HG02678 (cell line): Measurements from ENCODE around the gene ASAH2.
"Not testable (repeated sequence)": the region's sequence is repeated elsewhere in the genome, so short reads cannot be mapped to it uniquely, and the experiment has no call there.

Experiments
- ATAC-seq: cut with Tn5 transposase; IDR thresholded peaks from one replicate; pipeline ENCODE4 v1.9.1; 2021; ENCODE audit warnings: mild to moderate bottlenecking, moderate library complexity; ENCODE audit not compliant: unreplicated experiment

ASAH2 gene

GRCh38 chr10:50260791-50261281 lies 9.5 kb upstream of the ASAH2 start:
- ATAC-seq, result peak; percentile 98

- no peak for ATAC-seq
Measured at GRCh38 chr10:50254479-50254878, 3.2 kb upstream of the ASAH2 start.

GRCh38 chr10:50250096-50250854 lies 1.0 kb downstream of the ASAH2 start:
- ATAC-seq, result no peak

DNA sequence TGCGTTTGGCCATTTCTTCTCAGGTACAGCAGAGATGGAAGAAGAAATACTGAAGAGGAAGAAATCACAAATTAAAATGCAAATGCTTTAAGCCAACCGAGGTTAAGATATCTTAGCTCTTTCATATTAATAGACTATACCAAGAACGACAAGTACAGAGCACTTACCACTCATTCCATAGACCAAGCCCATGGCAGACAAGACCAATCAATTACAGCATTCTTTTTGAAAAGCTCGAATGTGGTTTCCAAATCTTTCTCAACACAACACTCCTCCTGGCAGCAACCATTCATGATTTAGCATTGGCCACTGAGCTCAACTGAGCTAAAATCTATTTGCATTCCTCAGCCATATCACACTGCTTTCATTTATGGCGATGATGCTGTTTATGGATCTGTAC lies 2.7 kb downstream of the ASAH2 start:
- ATAC-seq, result no peak

- ATAC-seq, result no peak
Measured at GRCh38 chr10:50248062-50248461, 3.3 kb downstream of the ASAH2 start.

- no peak for ATAC-seq
Measured at GRCh38 chr10:50244201-50244600, 7.1 kb downstream of the ASAH2 start.

DNA sequence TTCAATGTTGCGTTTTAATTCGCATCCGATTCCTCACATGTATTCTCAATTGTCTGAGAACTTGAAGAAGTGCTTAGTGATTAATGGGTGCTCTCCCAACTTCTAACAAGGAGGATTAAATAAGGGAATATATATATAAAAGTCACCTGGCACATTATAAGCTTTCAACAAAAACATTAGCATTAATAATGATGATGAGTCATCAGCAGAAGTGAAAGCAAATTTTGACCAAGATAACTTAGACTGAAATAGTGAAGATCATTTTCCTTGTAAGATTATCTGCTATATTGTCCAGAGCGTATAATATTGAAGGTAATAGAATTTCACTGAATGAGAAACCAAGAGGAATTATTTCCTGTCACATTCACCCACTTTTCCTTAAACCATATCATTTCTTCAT lies 8.5 kb downstream of the ASAH2 start:
- ATAC-seq, result no peak

DNA sequence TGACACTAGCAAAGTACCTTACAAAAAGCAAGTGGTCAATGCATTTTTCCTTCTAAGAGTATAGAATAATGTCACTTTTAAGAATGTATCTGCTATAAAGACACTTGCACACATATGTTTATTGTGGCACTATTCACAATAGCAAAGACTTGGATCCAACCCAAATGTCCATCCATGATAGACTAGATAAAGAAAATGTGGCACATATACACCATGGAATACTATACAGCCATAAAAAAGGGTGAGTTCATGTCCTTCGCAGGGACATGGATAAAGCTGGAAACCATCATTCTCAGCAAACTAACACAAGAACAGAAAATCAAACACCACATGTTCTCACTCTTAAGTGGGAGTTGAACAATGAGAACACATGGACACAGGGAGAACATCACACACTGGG lies 9.8 kb downstream of the ASAH2 start:
- ATAC-seq, result not testable (repeated sequence)

DNA sequence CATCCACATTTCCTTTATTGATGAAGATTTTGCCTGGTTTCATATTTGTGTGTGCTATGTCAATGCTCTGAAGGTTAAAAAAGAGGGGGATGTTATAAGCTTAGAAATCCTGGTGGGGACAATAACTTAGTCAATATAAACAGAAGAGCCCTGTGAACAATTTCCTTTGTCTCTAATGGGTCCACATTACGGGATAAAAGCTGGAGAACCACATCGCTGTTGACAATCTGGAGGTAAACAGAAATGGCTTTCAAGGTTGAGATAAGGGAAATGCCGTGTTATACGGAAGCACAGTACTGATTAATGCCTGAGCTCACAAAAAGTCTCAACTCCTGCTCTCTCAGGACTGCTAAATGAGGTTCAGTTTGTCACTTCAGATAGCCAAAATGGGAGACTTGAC lies 16.8 kb downstream of the ASAH2 start:
- no peak for ATAC-seq

GRCh38 chr10:50232261-50232639 lies 19.1 kb downstream of the ASAH2 start:
- no peak for ATAC-seq

DNA sequence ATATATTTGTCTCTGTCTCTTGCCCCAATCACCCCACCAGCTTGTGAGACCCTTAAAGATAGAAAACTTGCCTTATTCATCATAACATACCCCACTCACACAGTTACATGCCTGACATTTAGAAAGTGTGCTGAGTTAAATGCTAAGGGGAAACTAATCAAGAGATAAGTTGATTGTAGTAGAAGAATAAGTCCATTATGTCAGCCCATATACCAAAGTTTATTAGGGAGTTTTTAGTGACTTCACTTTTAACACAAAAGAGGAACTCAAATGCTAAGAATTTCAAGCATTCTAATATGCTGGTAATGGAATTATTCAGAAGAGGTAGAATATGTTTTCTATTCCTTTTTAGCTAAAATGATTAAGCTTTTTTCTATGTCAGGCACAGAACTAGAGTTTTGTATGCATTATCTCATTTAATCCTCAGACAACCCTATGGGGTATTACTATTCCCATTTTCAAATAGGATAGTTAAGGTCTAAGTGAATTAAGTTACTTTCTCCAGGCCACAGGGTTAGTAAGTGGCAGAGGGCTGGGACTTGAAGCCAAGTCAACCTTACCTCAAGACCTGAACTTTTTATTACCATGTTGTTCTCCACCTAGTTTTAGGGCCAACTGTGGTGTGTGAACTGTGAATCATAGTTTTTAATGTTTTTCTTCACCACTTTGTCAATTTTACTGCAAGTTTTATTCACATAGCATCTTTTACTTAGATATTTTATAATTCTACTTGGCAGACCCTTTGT lies 19.6 kb downstream of the ASAH2 start:
- ATAC-seq, result peak; percentile 64

GRCh38 chr10:50229460-50229859 lies 21.9 kb downstream of the ASAH2 start:
- ATAC-seq, result no peak

DNA sequence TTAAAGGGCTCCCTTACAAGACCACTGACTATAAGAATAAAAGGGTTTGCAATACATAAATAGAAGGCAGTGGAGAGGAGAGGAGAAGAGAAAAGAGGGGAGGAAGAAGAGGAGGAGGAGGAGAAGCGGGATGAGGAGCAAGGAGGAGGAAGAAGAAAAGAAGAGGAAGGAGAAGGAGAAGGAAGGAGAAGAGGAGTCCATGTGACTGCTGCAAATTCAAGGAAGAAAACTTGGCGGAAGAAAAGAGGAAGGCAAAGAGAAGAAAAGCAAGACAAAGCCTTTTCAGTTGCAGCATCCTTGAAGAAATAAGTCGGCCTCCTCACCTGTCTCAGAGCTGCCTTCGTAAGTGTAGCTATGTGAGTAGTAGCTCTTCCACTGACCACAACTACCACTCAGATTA lies 22.6 kb downstream of the ASAH2 start:
- no peak for ATAC-seq

DNA sequence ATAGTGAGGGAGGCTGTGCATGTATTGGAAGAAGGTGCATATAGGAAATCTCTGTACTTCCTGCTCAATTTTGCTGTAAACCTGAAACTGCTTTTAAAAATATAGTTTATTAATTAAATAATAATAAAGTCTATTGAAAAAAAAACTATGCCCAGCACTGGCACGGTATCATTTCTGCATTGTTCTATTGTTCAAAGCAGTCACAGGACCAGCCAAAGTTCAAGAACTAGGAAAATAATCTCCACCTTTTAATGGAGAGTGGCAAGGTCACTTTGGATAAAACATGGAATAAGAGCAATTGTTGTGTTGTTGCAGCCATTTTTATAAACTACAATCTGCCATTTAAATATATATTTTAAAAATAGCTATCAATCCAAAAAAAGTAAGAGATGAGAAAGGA lies 24.7 kb downstream of the ASAH2 start:
- no peak for ATAC-seq

DNA sequence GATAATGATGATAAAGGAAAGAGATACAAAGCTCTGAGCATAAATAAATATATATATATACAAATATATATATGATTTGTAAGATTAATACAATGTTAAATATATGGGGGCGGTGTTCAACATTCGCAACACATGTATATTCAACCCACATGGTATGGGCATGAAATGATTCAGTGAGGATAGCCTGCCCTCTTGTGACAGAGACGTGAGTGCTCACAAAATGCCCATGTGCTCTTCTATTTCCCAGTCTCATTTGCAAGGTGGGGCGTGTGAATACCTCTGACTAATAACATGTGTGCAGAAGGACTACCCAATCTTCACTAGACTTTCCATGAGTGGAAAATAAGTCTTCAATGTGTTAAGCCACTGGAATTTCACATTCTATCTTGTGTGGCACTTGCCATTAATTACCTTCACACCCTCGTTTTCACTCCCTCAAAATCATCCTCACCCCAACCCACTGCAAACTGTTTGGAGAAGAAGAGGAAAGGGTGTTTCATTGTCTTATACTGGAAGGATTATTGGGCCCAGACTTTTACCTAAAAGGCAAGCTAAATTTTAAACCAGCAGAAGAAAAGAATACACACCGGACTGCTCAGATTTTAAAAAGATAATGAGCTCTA lies 26.9 kb downstream of the ASAH2 start:
- peak; percentile 95 for ATAC-seq

GRCh38 chr10:50222199-50222598 lies 29.1 kb downstream of the ASAH2 start:
- no peak for ATAC-seq

DNA sequence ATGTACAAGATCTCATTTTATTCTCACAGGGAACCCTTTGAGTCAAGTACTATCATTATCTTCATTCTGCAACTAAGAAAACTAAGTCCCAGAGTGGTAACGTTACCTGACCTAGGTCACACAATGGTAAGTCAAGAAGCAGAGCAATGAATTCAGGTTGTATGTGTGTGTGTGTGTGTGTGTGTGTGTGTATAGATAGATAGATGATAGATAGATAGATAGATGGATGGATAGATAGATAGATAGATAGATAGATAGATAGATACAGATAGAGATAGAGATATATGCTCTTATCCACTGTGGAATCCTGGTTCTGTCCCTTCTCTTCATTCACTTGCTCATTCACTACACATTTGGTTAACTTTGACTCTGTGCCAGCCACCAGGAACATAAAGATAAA lies 29.8 kb downstream of the ASAH2 start:
- no peak for ATAC-seq

- no peak for ATAC-seq
Measured at GRCh38 chr10:50219646-50220045, 31.7 kb downstream of the ASAH2 start.

DNA sequence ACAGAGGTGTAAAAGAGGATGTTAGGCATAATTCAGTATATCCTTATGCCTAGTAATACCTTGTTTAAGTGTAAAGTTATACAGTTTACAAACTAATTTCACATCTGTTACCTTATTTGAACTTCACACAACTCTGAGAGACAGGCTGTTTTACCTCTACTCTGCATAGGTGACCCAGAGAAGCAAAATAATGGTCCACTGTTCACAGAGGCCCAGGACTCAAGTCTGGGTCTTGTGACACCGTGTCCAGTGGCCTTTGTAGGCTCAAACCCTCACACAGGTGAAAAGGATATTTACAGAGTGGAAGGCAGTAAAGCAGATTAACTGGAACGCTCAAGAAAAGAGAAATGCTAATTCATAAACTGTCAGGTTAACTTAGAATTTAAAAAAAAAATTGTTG lies 32.1 kb downstream of the ASAH2 start:
- ATAC-seq, result no peak

DNA sequence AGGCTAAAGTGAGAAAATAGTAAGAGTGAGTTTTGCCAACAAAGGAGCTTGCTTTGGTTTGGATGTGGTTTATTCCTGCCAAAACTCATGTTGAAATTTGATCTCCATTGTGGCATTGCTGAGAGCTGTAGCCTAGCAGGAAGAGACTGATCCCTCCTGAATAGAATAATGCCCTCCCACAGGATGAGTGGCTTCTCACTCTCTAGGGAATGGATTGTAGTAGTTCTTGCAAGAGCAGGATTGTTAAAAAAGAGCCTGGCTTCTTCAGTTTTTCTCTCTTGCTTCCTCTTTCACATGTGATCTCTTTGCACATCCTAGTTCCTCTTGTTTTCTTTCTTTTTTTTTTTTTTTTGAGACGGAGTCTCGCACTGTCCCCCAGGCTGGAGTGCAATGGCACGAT lies 34.4 kb downstream of the ASAH2 start:
- ATAC-seq, result no peak

- ATAC-seq, result no peak
Measured at GRCh38 chr10:50216418-50216817, 34.9 kb downstream of the ASAH2 start.

DNA sequence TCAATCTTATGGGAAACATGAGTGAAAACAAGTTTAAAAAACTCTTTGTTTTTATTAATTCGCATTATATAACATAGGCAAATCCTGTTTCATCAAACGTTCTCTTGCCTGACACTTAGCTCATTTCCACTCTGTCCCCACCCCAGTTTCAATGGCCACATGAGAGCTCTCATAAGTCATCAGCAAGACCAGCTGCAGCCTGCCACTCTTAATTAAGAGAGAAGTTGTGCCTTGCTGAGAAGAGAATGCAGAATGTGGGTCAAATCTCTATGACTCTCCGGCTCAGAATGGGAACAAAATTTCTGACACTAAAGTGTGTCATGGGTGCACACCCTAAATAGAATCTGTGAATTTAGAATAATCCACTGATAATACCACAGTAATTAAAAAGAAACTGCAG lies 39.6 kb downstream of the ASAH2 start:
- no peak for ATAC-seq
